HEK293 (cell line): ENCODE data around the gene RTKN.

Source experiments
- OVOL3 ChIP-seq: fragments of 450-650 bp; formaldehyde crosslinking; IDR thresholded peaks from 2 replicates; pipeline ENCODE4 v1.5.1; 2016; ENCODE audit warnings: missing biosample characterization, missing genetic modification characterization
- PBX3 ChIP-seq: sonication (generic); formaldehyde crosslinking; IDR thresholded peaks from 2 replicates; pipeline ENCODE4 v1.8.1; 2022; ENCODE audit warnings: mild to moderate bottlenecking, moderate library complexity, missing genetic modification reagents
- PRDM1 ChIP-seq: fragments of 450-650 bp; formaldehyde crosslinking; IDR thresholded peaks from 2 replicates; pipeline ENCODE4; 2016; ENCODE audit warnings: missing biosample characterization, missing genetic modification characterization
- TSHZ1 ChIP-seq: fragments of 450-650 bp; formaldehyde crosslinking; IDR thresholded peaks from 2 replicates; pipeline ENCODE4 v1.5.1; 2016; ENCODE audit warnings: missing biosample characterization, missing genetic modification characterization, borderline replicate concordance
- ZBTB8A ChIP-seq: fragments of 450-650 bp; formaldehyde crosslinking; IDR thresholded peaks from 2 replicates; pipeline ENCODE4 v1.5.1; 2016; ENCODE audit warnings: missing biosample characterization, missing genetic modification characterization
- ZFP37 ChIP-seq: fragments of 450-650 bp; formaldehyde crosslinking; IDR thresholded peaks from 2 replicates; pipeline ENCODE4 v1.5.1; 2016; ENCODE audit warnings: missing biosample characterization, missing genetic modification characterization
- ZNF155 ChIP-seq: fragments of 450-650 bp; formaldehyde crosslinking; IDR thresholded peaks from 2 replicates; pipeline ENCODE4 v1.5.1; 2016; ENCODE audit warnings: missing biosample characterization, missing genetic modification characterization
- ZNF2 ChIP-seq: fragments of 450-650 bp; formaldehyde crosslinking; IDR thresholded peaks from 2 replicates; pipeline ENCODE4 v1.5.1; 2016; ENCODE audit warnings: missing biosample characterization, missing genetic modification characterization
- ZNF202 ChIP-seq: fragments of 450-650 bp; formaldehyde crosslinking; IDR thresholded peaks from 2 replicates; pipeline ENCODE4 v1.5.1; 2016; ENCODE audit warnings: missing biosample characterization, missing genetic modification characterization, borderline replicate concordance
- ZNF274 ChIP-seq, 2 experiments: fragments of 200-500 bp in 1 of 2; fragments of 450-650 bp in 1 of 2; sonication (Bioruptor generic) in 1 of 2; formaldehyde crosslinking in 1 of 2; IDR thresholded peaks; 2 replicates each; pipeline versions ENCODE4 v1.5.1 to v1.6.1; 2014 to 2016; ENCODE audit warnings: borderline replicate concordance in 1 of 2, inconsistent platforms in 1 of 2, low read length in 1 of 2, missing biosample characterization in 1 of 2, missing genetic modification characterization in 1 of 2
- ZNF362 ChIP-seq: fragments of 450-650 bp; formaldehyde crosslinking; IDR thresholded peaks from 2 replicates; pipeline ENCODE4 v1.5.1; 2016; ENCODE audit warnings: missing biosample characterization, missing genetic modification characterization
- ZNF48 ChIP-seq: fragments of 450-650 bp; formaldehyde crosslinking; IDR thresholded peaks from 2 replicates; pipeline ENCODE4 v1.5.1; 2016; ENCODE audit warnings: missing biosample characterization, missing genetic modification characterization
- ZNF544 ChIP-seq: fragments of 450-650 bp; formaldehyde crosslinking; IDR thresholded peaks from 2 replicates; pipeline ENCODE4 v1.5.0; 2017; ENCODE audit warnings: missing biosample characterization, missing genetic modification characterization
- ZNF548 ChIP-seq: fragments of 450-650 bp; formaldehyde crosslinking; IDR thresholded peaks from 2 replicates; pipeline ENCODE4 v1.5.1; 2016; ENCODE audit warnings: missing biosample characterization, missing genetic modification characterization
- ZNF585B ChIP-seq: fragments of 450-650 bp; formaldehyde crosslinking; IDR thresholded peaks from 2 replicates; pipeline ENCODE4 v1.5.1; 2016; ENCODE audit warnings: missing biosample characterization, missing genetic modification characterization
- ZNF654 ChIP-seq: fragments of 450-650 bp; formaldehyde crosslinking; IDR thresholded peaks from 2 replicates; pipeline ENCODE4 v1.5.1; 2016; ENCODE audit warnings: low read depth, missing biosample characterization, missing genetic modification characterization
- ZSCAN16 ChIP-seq: fragments of 450-650 bp; formaldehyde crosslinking; IDR thresholded peaks from 2 replicates; pipeline ENCODE4 v1.5.1; 2016; ENCODE audit warnings: missing biosample characterization, missing genetic modification characterization
- ZXDB ChIP-seq: fragments of 450-650 bp; formaldehyde crosslinking; IDR thresholded peaks from 2 replicates; pipeline ENCODE4 v1.5.1; 2016; ENCODE audit warnings: missing biosample characterization, missing genetic modification characterization
- TF ChIP-seq, protein P1 (sequence below): fragments of 450-650 bp; formaldehyde crosslinking; IDR thresholded peaks from 2 replicates; pipeline ENCODE4 v1.5.1; 2016; ENCODE audit warnings: missing biosample characterization, missing genetic modification characterization
- TF ChIP-seq, protein P2 (sequence below): fragments of 450-650 bp; formaldehyde crosslinking; IDR thresholded peaks from 2 replicates; pipeline ENCODE4 v1.5.1; 2017; ENCODE audit warnings: missing biosample characterization, missing genetic modification characterization
- TF ChIP-seq, protein P3 (sequence below): fragments of 450-650 bp; formaldehyde crosslinking; IDR thresholded peaks from 2 replicates; pipeline ENCODE4 v1.5.1; 2016; ENCODE audit warnings: missing biosample characterization, missing genetic modification characterization, borderline replicate concordance
- TF ChIP-seq, protein P4 (sequence below): fragments of 450-650 bp; formaldehyde crosslinking; IDR thresholded peaks from 2 replicates; pipeline ENCODE4 v1.5.1; 2017; ENCODE audit warnings: missing biosample characterization, missing genetic modification characterization

The RTKN gene

GRCh38 chr2:74481961-74482800 lies 40.4 kb upstream of the RTKN start (continued):
- TF ChIP-seq ZNF654 (tag by site-specific recombination) = no peak
- no peak for TF ChIP-seq ZNF48
- peak; percentile 78 for TF ChIP-seq PBX3 (CRISPR knock-in tag)
- no peak for TF ChIP-seq ZNF544
- TF ChIP-seq ZNF585B = no peak
- TF ChIP-seq, protein P1, sequence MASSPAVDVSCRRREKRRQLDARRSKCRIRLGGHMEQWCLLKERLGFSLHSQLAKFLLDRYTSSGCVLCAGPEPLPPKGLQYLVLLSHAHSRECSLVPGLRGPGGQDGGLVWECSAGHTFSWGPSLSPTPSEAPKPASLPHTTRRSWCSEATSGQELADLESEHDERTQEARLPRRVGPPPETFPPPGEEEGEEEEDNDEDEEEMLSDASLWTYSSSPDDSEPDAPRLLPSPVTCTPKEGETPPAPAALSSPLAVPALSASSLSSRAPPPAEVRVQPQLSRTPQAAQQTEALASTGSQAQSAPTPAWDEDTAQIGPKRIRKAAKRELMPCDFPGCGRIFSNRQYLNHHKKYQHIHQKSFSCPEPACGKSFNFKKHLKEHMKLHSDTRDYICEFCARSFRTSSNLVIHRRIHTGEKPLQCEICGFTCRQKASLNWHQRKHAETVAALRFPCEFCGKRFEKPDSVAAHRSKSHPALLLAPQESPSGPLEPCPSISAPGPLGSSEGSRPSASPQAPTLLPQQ (tag by site-specific recombination) = no peak
- TF ChIP-seq ZNF362 (tag by site-specific recombination) = no peak
- no peak for TF ChIP-seq ZSCAN16 (tag by site-specific recombination)
- no peak for TF ChIP-seq PRDM1 (tag by site-specific recombination)
- TF ChIP-seq, protein P2, sequence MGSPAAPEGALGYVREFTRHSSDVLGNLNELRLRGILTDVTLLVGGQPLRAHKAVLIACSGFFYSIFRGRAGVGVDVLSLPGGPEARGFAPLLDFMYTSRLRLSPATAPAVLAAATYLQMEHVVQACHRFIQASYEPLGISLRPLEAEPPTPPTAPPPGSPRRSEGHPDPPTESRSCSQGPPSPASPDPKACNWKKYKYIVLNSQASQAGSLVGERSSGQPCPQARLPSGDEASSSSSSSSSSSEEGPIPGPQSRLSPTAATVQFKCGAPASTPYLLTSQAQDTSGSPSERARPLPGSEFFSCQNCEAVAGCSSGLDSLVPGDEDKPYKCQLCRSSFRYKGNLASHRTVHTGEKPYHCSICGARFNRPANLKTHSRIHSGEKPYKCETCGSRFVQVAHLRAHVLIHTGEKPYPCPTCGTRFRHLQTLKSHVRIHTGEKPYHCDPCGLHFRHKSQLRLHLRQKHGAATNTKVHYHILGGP (tag by site-specific recombination) = no peak
- TF ChIP-seq ZNF548 = no peak
- peak; percentile 0; the same call in 1 of the 2 replicates for TF ChIP-seq ZXDB (tag by site-specific recombination)
- peak; percentile 71 for TF ChIP-seq ZFP37 (tag by site-specific recombination)
- TF ChIP-seq ZNF2 = no peak
- TF ChIP-seq ZNF155 = no peak
- TF ChIP-seq, protein P3, sequence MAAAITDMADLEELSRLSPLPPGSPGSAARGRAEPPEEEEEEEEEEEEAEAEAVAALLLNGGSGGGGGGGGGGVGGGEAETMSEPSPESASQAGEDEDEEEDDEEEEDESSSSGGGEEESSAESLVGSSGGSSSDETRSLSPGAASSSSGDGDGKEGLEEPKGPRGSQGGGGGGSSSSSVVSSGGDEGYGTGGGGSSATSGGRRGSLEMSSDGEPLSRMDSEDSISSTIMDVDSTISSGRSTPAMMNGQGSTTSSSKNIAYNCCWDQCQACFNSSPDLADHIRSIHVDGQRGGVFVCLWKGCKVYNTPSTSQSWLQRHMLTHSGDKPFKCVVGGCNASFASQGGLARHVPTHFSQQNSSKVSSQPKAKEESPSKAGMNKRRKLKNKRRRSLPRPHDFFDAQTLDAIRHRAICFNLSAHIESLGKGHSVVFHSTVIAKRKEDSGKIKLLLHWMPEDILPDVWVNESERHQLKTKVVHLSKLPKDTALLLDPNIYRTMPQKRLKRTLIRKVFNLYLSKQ (tag by site-specific recombination) = no peak
- TF ChIP-seq ZNF274 (IDR thresholded peaks at IDR 0.05; ENCODE audit: low read length) = no peak
- TF ChIP-seq ZNF274 (tag by site-specific recombination; IDR thresholded peaks at IDR 0.05; ENCODE audit: borderline replicate concordance) = no peak
- TF ChIP-seq, protein P4, sequence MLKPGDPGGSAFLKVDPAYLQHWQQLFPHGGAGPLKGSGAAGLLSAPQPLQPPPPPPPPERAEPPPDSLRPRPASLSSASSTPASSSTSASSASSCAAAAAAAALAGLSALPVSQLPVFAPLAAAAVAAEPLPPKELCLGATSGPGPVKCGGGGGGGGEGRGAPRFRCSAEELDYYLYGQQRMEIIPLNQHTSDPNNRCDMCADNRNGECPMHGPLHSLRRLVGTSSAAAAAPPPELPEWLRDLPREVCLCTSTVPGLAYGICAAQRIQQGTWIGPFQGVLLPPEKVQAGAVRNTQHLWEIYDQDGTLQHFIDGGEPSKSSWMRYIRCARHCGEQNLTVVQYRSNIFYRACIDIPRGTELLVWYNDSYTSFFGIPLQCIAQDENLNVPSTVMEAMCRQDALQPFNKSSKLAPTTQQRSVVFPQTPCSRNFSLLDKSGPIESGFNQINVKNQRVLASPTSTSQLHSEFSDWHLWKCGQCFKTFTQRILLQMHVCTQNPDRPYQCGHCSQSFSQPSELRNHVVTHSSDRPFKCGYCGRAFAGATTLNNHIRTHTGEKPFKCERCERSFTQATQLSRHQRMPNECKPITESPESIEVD (tag by site-specific recombination) = no peak
- no peak for TF ChIP-seq TSHZ1 (tag by site-specific recombination)
- no peak for TF ChIP-seq ZNF202 (tag by site-specific recombination)
- TF ChIP-seq OVOL3 (tag by site-specific recombination) = no peak
- TF ChIP-seq ZBTB8A (tag by site-specific recombination) = no peak
